ENCODE data around the gene C7orf57.

GRCh38 chr7:48042216-48042615 is 6.9 kb downstream of the C7orf57 start:
- TF ChIP-seq CTCF (IDR thresholded peaks at IDR 0.05) (no peak), REST (IDR thresholded peaks at IDR 0.05; ENCODE audit: insufficient read depth in 1 of 2, low read depth in 2 of 2, low read length in 1 of 2) (no peak)
